ENCODE measurements around the gene LIN54.

LIN54 gene

GRCh38 chr4:82899374-82900065 is 111.1 kb downstream of the LIN54 start:
- DNase-seq, result no peak
- intact Hi-C loops (cut with DNase I), result loop anchor here (1.0 to 5.0 kb wide), 4 partner anchors 8 to 527 kb away; partner anchors contain the start of genes COPS4, HNRNPD and SEC31A

GRCh38 chr4:82898322-82899243 is 112.0 kb downstream of the LIN54 start:
- no peak for DNase-seq
- intact Hi-C loops (cut with DNase I), result no loop called here

- no peak for DNase-seq
- intact Hi-C loops (cut with DNase I), result no loop called here
Observed at GRCh38 chr4:82896755-82897154, 113.9 kb downstream of the LIN54 start.

GRCh38 chr4:82893942-82894341 is 116.7 kb downstream of the LIN54 start:
- intact Hi-C loops (cut with DNase I), result loop anchor here (5.0 kb wide), 1 partner anchor 432 kb away; no protein-coding TSS in a partner anchor

GRCh38 chr4:82892467-82892802 is 118.2 kb downstream of the LIN54 start:
- intact Hi-C loops (cut with DNase I), result loop anchor here (5.0 kb wide), 1 partner anchor 430 kb away; no protein-coding TSS in a partner anchor
- no peak for DNase-seq

More at GRCh38 chr4:82893942-82894341, 116.7 kb downstream of the LIN54 start:
- no peak for DNase-seq

GRCh38 chr4:82891707-82892466 is 118.7 kb downstream of the LIN54 start:
- intact Hi-C loops (cut with DNase I), result loop anchor here (1.0 to 5.0 kb wide), 3 partner anchors 8 to 430 kb away; partner anchors contain the start of gene THAP9
- no peak for DNase-seq

GRCh38 chr4:82890901-82891706 is 119.5 kb downstream of the LIN54 start, which contains the start of gene SEC31A:
TSS of gene SEC31A (minus strand) at chr4:82891153. CDS start at chr4:82881936, 9,217 bp downstream.
- intact Hi-C loops (cut with DNase I), result loop anchor here (1.0 to 5.0 kb wide), 3 partner anchors 9 to 429 kb away; partner anchors contain the start of gene THAP9
- DNase-seq, result peak; percentile 91 to 99 (median 94)

- no peak for DNase-seq
- intact Hi-C loops (cut with DNase I), result loop anchor here (5.0 kb wide), 1 partner anchor 428 kb away; no protein-coding TSS in a partner anchor
Observed at GRCh38 chr4:82890528-82890900, 120.1 kb downstream of the LIN54 start.

GRCh38 chr4:82889287-82889686 is 121.3 kb downstream of the LIN54 start:
- intact Hi-C loops (cut with DNase I), result no loop called here
- no peak for DNase-seq

- intact Hi-C loops (cut with DNase I), result no loop called here
- no peak for DNase-seq
Observed at GRCh38 chr4:82886147-82886942, 124.3 kb downstream of the LIN54 start.

GRCh38 chr4:82885410-82885809 is 125.2 kb downstream of the LIN54 start:
- intact Hi-C loops (cut with DNase I), result no loop called here
- DNase-seq, result no peak
